Effector memory CD4-positive, alpha-beta T cell (primary cell): ENCODE data around the gene CHST3.
"Not testable (repeated sequence)": the region's sequence is repeated elsewhere in the genome, so short reads cannot be mapped to it uniquely, and the experiment has no call there.

Experiments used
- DNase-seq, 3 donors: peaks; one replicate each; pipeline ENCODE4 v3.0.0-alpha.2; 2020
- H3K27ac ChIP-seq: 2 replicates; pipeline ENCODE4 v1.7.0; 2013; ENCODE audit warnings: mild to moderate bottlenecking, low read length, moderate library complexity; ENCODE audit not compliant: insufficient read depth, poor library complexity, severe bottlenecking
- H3K27me3 ChIP-seq: replicated peaks from 2 replicates; pipeline ENCODE4 v1.7.0; 2013; ENCODE audit warnings: mild to moderate bottlenecking, low read length; ENCODE audit not compliant: insufficient read depth, control insufficient read depth, poor library complexity, severe bottlenecking
- H3K36me3 ChIP-seq: 2 replicates; pipeline ENCODE4 v1.7.0; 2013; ENCODE audit warnings: mild to moderate bottlenecking, low read length, moderate library complexity; ENCODE audit not compliant: control insufficient read depth, insufficient read depth
- H3K4me1 ChIP-seq: 2 replicates; pipeline ENCODE4 v1.7.0; 2013; ENCODE audit warnings: low read length, mild to moderate bottlenecking; ENCODE audit not compliant: control insufficient read depth, insufficient read depth, poor library complexity, severe bottlenecking
- H3K4me3 ChIP-seq: 2 replicates; pipeline ENCODE4 v1.7.0; 2013; ENCODE audit warnings: low read length, low read depth, mild to moderate bottlenecking; ENCODE audit not compliant: insufficient read depth, poor library complexity, severe bottlenecking
- H3K9me3 ChIP-seq: 2 replicates; pipeline ENCODE4 v1.7.0; 2013; ENCODE audit warnings: mild to moderate bottlenecking, low read length, moderate library complexity; ENCODE audit not compliant: control insufficient read depth

The CHST3 gene

GRCh38 chr10:71972746-71973695 lies 8.8 kb downstream of the CHST3 start:
- no peaks in the 10 kb centered on the region for H3K4me1 ChIP-seq
- no peaks in the 10 kb centered on the region for H3K27me3 ChIP-seq
- H3K9me3 ChIP-seq = no peaks in the 10 kb centered on the region
- DNase-seq = no peak
- H3K36me3 ChIP-seq = no peaks in the 10 kb centered on the region
- no peak overlapping the region for H3K27ac ChIP-seq
- H3K4me3 ChIP-seq = no peak overlapping the region

- no peak overlapping the region for H3K4me3 ChIP-seq
- H3K27ac ChIP-seq = no peak overlapping the region
- no peak for DNase-seq
- no peaks in the 10 kb centered on the region for H3K9me3 ChIP-seq
- no peaks in the 10 kb centered on the region for H3K36me3 ChIP-seq
- no peaks in the 10 kb centered on the region for H3K27me3 ChIP-seq
- no peaks in the 10 kb centered on the region for H3K4me1 ChIP-seq
Observed at GRCh38 chr10:71973777-71974488, 9.7 kb downstream of the CHST3 start.

- Histone ChIP-seq H3K27me3 (no peaks in the 10 kb centered on the region), H3K4me1 (no peaks in the 10 kb centered on the region), H3K4me3 (no peak overlapping the region), H3K9me3 (no peaks in the 10 kb centered on the region), H3K27ac (no peak overlapping the region), H3K36me3 (no peaks in the 10 kb centered on the region)
- DNase-seq = no peak
Observed at GRCh38 chr10:71974489-71975021, 10.4 kb downstream of the CHST3 start.

GRCh38 chr10:71975087-71975870 lies 11.1 kb downstream of the CHST3 start:
- H3K4me1 ChIP-seq = no peaks in the 10 kb centered on the region
- H3K27ac ChIP-seq = no peak overlapping the region
- H3K36me3 ChIP-seq = no peaks in the 10 kb centered on the region
- no peaks in the 10 kb centered on the region for H3K9me3 ChIP-seq
- no peaks in the 10 kb centered on the region for H3K27me3 ChIP-seq
- no peak overlapping the region for H3K4me3 ChIP-seq
- no peak for DNase-seq

DNA sequence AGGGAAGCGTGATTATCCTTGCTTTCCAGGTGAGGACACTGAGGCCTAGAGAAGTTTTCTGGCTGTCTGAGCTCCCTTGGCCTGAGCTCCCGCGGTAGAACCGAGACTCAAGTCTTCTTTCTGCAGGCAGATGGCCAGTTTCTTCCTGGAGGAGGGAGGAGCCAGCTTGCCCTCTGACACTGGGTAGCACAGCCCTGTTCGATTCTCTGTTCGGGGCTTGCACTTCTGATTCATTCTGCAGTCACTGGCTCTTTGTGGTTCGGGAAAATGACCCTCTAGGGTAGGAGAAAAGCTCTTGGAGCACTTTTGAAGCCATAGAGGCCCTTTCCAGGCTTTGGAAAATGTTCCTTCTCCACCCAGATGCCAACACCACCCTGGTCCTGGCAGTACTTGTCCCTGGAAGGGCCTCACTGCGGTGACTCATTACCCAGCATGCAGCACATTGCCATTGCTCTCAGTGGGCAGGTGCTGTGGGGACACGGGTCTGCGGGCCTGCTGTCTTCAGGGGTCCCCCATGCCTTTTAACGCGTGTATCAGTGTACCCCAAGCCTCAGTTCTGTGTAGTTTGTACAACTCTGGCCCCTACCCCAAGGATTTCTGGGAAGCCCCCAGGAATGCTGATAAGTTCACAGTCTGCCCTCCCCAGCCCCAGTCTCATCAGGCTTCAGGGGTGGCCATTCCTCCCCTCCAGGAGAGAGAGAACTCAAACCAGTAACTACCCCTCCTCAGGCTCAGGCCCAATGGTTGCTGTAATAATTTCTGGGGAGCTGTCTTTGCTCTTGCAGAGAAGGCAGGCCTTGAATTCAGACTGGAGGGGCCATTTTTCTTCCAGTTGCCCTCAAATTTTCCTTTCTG lies 11.9 kb downstream of the CHST3 start:
- Histone ChIP-seq H3K36me3 (no peaks in the 10 kb centered on the region), H3K27me3 (no peaks in the 10 kb centered on the region), H3K4me1 (no peaks in the 10 kb centered on the region), H3K27ac (no peak overlapping the region), H3K4me3 (no peak overlapping the region), H3K9me3 (no peaks in the 10 kb centered on the region)
- DNase-seq = no peak

DNA sequence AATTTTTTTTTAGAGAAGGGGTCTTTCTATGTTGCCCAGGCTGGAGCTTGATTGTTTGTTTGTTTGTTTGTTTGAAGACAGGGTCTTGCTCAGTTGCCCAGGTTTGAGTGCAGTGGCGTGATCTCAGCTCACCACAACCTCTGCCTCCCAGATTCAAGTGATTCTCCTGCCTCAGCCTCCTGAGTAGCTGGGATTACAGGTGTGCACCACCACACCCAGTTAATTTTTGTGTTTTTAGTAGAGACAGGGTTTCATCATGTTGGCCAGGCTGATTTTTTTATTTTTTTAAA lies 13.4 kb downstream of the CHST3 start:
- not testable (repeated sequence) for H3K4me1 ChIP-seq, H3K36me3 ChIP-seq, H3K9me3 ChIP-seq, H3K27me3 ChIP-seq, H3K27ac ChIP-seq, H3K4me3 ChIP-seq, DNase-seq

GRCh38 chr10:71978476-71978875 lies 14.3 kb downstream of the CHST3 start:
- no peak overlapping the region for H3K27ac ChIP-seq
- H3K27me3 ChIP-seq = no peaks in the 10 kb centered on the region
- no peak overlapping the region for H3K4me3 ChIP-seq
- no peaks in the 10 kb centered on the region for H3K9me3 ChIP-seq
- no peak for DNase-seq
- no peaks in the 10 kb centered on the region for H3K36me3 ChIP-seq
- H3K4me1 ChIP-seq = no peaks in the 10 kb centered on the region

DNA sequence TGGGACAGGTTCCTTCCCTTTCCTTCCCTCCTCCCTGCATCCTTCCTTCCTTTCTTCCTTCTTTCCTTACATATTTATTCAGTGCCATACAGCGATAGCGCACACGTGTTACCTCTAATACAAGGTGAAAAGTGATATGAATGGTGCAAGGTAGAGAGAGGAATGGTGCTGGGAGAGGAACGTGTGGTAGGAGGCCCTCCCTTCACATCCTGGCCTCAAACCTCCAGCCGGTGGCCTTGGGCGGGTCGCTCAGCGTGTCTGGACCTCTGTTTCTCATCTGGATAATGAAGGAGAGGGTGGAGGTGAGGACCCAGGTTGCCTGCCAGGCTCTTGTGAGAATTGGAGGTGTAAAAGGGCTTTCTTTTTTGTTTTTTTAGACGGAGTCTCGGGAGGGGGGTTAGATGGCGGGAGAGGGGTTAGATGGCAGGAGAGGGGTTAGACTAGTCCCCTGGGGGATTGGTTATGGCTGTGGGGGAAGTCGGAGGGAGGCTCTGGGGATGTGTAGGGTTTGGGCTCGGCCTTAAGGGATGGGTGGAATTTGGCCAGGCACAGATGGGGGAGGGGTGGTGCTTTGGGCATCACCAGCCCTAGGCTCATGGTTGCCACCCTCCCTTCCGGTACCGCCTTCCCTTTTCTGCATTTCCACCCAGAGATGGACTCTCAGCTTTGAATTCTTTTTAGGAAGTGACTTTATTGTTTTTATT lies 14.9 kb downstream of the CHST3 start:
- H3K36me3 ChIP-seq = no peaks in the 10 kb centered on the region
- no peaks in the 10 kb centered on the region for H3K9me3 ChIP-seq
- H3K4me1 ChIP-seq = no peaks in the 10 kb centered on the region
- no peak overlapping the region for H3K4me3 ChIP-seq
- no peak for DNase-seq
- no peaks in the 10 kb centered on the region for H3K27me3 ChIP-seq
- no peak overlapping the region for H3K27ac ChIP-seq

DNA sequence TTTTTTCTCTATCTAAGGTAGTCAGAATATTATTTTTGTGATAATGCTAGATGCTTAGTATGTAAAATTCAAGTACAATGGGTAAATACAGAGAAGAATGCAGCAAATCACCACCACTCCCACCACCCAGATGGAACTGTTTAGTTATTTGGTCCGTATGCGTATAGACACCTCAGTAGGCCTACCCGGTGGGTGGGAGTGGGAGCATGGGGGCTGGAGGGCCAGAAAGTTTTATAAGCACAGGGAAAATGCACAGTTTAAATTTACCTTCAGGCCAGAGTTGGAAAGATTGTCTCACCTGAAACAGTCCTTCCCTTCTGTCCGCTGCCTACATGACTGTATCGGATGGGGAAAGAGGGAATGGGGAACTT lies 15.5 kb downstream of the CHST3 start:
- Histone ChIP-seq H3K4me1 (no peaks in the 10 kb centered on the region), H3K27ac (no peak overlapping the region), H3K9me3 (no peaks in the 10 kb centered on the region), H3K36me3 (no peaks in the 10 kb centered on the region), H3K4me3 (no peak overlapping the region), H3K27me3 (no peaks in the 10 kb centered on the region)
- DNase-seq = no peak
